NCI-H2107 (cell line): ENCODE measurements around the gene HLA-DPA1.

Experiments used
- DNase-seq: peaks from one replicate; lab custom pipeline; 2025; lab: John Stamatoyannopoulos, UW

The HLA-DPA1 gene

GRCh38 chr6:33088931-33089620 lies 15.6 kb upstream of the HLA-DPA1 start:
- DNase-seq = no peak

- DNase-seq = no peak
Observed at GRCh38 chr6:33088258-33088930, 14.9 kb upstream of the HLA-DPA1 start.

GRCh38 chr6:33085627-33086026 lies 12.2 kb upstream of the HLA-DPA1 start:
- no peak for DNase-seq

- DNase-seq = no peak
Observed at GRCh38 chr6:33082702-33083101, 9.3 kb upstream of the HLA-DPA1 start.

GRCh38 chr6:33081098-33081824 lies 7.8 kb upstream of the HLA-DPA1 start:
- no peak for DNase-seq

GRCh38 chr6:33080127-33081089 lies 7.0 kb upstream of the HLA-DPA1 start:
- no peak for DNase-seq

GRCh38 chr6:33079580-33079979 lies 6.1 kb upstream of the HLA-DPA1 start:
- DNase-seq = no peak

GRCh38 chr6:33078919-33079521 lies 5.6 kb upstream of the HLA-DPA1 start:
- DNase-seq = no peak

- DNase-seq = no peak
Observed at GRCh38 chr6:33078442-33078841, 5.0 kb upstream of the HLA-DPA1 start.

GRCh38 chr6:33077908-33078307 lies 4.5 kb upstream of the HLA-DPA1 start:
- no peak for DNase-seq

GRCh38 chr6:33076406-33076934 lies 3.0 kb upstream of the HLA-DPA1 start:
- DNase-seq = no peak

GRCh38 chr6:33075568-33076405 lies 2.3 kb upstream of the HLA-DPA1 start, which contains the start of gene HLA-DPB1:
HLA-DPB1 (plus strand) TSS chr6:33075990; CDS start chr6:33076042, 52 bp downstream.
- no peak for DNase-seq

- no peak for DNase-seq
Observed at GRCh38 chr6:33075208-33075567, 1.7 kb upstream of the HLA-DPA1 start.

GRCh38 chr6:33072508-33073100 lies 845 bp downstream of the HLA-DPA1 start:
- no peak for DNase-seq

GRCh38 chr6:33071569-33071968 lies 1.9 kb downstream of the HLA-DPA1 start:
- DNase-seq = no peak

- DNase-seq = no peak
Observed at GRCh38 chr6:33070909-33071308, 2.5 kb downstream of the HLA-DPA1 start.

GRCh38 chr6:33069021-33069738 lies 4.3 kb downstream of the HLA-DPA1 start:
- DNase-seq = no peak

- DNase-seq = no peak
Observed at GRCh38 chr6:33066917-33067521, 6.4 kb downstream of the HLA-DPA1 start.

- no peak for DNase-seq
Observed at GRCh38 chr6:33065312-33065711, 8.1 kb downstream of the HLA-DPA1 start.
